Fibroblast of peridontal ligament (primary cell): Measurements from ENCODE around the gene SSC5D.
"Not testable (repeated sequence)": the region's sequence is repeated elsewhere in the genome, so short reads cannot be mapped to it uniquely, and the experiment has no call there.

Source experiments
- DNase-seq: peaks from one replicate; pipeline ENCODE4 v3.0.0-alpha.2; 2010; ENCODE audit errors: extremely low read depth

Gene SSC5D

DNA sequence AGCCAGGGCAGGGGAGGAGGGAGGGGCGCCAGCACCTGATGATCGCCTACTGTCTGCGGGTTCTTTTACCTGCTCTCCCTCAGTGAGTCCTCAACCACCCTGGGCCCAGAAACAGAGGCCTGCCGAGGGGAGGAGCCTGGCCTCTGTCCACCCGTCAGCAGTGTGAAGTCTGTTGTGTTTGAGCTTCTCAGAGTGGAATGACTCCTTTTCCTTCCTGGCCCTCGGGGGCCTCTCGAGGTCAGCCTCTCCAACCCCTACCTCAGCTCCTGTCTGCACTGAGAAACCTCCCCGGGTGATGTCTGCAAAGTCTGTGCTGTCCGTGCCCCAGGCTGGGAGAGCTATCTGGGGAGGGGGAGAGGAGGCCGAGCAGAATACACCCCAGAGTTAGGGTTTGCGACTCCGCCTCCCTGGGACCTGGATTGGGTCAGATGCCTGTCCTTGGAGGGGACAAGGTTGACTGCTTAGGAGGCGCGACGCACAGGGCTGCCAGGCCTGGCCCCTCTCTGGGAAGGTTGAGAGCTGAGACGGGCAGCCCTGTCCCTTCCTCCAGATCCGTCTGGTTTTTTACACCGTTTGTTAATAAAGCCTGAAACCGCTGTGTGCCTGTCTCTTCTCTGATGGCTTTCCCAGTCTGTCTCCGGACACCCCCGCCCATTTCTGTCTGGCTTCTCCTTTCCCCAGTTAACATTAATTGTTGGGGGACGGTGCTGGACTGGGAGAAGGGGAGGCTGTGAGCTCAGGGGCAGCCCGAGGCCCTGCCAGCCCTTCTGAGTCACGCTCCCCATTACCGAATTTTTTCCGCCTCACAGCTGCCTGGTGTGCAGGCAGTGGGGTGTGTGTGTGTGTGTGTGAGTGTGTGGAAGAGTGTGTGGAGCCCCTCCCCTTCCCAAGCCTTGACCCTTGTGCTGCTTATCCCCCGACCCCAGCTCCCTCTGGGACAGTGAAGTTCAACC is 989 bp upstream of the SSC5D start:
- peak; percentile 94 for DNase-seq

DNA sequence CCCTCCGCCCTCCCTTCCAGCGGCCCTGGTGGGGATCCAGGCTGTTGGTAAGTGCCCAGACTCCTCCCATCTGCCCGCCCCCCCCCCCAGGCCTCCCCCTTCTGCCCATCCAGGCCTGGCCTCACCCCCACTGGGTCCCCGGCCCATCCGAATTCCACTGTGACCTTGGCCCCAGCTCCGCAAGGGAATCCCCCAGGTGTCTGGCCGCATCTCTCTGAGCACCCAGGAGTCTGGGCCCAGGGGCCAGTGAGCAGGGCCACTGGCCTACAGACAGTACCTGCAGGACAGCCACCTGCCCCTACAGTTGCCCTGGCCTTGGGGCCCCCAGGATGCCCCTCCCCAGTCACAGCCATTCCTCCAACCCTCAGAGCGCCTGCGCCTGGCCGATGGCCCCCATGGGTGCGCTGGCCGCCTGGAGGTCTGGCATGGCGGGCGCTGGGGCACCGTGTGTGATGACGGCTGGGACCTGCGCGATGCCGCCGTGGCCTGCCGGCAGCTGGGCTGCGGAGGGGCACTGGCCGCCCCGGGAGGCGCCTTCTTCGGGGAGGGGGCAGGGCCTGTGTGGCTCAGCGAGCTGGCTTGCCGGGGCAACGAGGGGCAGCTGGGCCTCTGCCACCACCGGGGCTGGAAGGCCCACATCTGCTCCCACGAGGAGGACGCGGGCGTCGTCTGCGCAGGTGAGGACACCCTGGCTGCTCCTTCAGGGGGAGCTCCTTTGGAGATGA is 912 bp downstream of the SSC5D start:
- DNase-seq, result no peak

- DNase-seq, result no peak
These were observed 1.7 kb downstream of the SSC5D start for GRCh38 chr19:55489711-55490477.

DNA sequence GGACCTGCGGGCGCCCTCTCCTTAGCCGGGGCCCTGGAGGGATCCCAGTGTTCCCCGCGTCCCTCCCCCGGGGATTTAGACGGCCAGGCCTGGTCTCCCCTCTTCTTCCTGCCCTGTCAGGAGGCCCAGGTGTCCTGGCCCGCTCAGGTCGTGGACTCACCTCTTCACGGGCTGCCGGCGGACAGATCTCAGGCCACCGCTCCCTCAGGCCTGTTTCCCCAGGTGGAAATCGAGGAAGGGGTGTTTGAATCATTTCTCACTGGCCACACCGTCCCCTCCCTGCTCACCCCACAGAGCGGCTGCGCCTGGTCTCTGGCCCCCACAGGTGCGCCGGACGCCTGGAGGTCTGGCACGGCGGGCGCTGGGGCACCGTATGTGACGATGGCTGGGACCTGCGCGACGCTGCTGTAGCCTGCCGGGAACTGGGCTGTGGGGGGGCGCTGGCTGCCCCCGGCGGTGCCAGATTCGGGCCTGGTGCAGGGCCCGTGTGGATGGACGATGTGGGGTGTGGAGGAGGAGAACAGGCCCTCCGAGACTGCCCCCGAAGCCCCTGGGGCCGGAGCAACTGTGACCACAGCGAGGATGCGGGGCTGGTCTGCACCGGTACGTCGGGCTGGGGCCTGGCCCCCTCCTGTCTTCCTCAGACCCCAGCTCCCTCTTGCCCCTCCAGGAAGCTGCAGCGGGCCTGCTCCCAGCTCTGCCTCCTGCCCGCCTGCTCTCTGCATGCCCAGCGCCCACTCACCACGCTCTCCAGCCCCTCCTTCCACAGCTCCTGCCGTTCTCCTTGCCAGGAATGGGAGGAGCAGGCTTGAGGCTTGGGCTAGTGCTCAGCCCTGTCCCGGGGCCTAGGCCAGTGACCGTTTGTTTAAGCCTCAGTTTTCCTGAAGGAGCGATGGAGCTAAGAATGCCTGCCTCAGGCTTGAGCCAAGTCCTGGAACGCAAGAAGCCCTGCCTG is 2.5 kb downstream of the SSC5D start:
- DNase-seq, result no peak

- DNase-seq, result no peak
These were observed 3.5 kb downstream of the SSC5D start for GRCh38 chr19:55491546-55492360.

DNA sequence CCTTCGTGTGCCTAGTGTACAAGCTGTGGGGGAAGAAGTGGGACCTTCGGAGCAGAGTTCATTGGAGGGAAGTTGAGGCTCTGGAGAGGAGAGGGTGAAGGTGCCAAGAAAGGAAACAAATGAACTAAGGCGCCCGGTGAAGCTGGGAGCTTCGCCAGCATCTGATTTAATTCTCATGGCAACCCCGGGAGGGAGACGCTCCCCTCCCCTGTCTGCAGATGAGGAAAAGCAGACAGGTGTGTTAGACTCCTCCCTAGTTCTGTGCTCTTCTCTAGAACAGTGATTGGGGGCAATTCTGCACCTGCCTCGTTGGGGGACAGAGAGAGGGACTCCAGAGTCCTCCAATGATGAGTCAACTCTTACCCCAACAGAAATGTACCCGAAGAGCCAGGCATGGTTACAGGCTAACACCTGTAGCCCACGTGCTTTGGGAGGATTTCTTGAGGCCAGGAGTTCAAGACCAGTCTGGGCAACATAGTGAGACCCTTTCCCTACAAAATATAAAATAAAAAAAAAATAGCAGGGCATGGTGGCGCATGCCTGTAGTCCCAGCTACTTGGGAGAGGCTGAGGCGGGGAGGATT is 4.2 kb downstream of the SSC5D start:
- no peak for DNase-seq

DNA sequence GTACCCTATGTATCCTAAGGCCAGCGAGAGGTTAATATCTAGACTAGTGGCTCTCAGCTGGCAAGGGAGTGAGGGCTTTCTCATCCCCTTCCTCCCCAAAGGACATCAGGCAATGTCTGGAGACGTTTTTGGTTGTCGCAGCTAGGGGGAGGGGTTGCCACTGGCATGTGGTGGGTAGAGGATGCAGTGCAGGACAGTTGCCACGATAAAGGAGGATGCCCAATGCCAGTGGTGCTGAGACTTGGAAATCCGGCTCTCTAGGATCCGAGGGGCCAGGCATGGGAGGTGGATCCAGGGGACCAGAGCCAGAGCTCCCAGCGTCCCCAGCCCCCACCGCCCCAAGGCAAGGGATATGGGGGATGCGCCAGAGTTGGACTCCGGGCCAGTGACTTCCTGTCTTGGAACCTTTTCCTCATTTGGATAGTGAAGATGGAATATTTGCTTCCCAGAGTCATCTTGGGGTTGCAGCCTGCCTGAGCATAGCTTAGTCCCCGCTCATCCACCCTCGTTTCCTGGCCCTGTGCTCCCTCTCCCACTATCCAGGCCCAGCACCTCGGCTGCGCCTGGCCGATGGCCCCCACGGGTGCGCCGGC is 4.9 kb downstream of the SSC5D start:
- no peak for DNase-seq

- DNase-seq, result no peak
These were observed 5.5 kb downstream of the SSC5D start for GRCh38 chr19:55493645-55494171.

DNA sequence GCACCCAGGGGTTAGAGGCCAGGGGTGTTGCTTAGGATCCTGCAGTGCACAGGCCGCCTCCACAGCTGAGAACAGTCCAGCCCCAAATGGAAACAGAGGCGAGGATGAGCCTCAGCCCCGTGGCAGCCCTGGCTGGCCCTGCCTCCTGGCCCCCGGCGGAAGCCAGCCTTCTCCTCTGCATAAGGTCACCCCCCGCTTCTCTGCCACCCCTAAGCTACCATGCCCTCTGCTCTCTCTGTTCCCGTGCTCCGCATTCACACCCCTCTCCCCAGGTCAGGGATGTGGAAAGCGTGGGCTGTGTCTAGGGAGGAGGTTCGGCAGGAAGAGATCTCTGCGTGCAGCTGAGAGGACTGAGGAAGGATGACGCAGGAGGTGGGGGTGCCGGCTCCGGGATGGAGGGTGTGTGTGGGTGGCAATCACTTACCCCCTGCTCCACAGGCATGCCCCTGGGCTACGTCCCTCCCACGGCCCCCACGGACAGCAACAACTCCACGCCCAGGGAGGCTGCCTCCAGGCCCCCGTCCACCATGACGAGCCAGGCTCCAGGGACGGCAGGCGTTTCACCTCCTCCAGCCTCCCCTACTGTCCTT is 6.0 kb downstream of the SSC5D start:
- no peak for DNase-seq

- no peak for DNase-seq
These were observed 7.6 kb downstream of the SSC5D start for GRCh38 chr19:55495646-55496349.

DNA sequence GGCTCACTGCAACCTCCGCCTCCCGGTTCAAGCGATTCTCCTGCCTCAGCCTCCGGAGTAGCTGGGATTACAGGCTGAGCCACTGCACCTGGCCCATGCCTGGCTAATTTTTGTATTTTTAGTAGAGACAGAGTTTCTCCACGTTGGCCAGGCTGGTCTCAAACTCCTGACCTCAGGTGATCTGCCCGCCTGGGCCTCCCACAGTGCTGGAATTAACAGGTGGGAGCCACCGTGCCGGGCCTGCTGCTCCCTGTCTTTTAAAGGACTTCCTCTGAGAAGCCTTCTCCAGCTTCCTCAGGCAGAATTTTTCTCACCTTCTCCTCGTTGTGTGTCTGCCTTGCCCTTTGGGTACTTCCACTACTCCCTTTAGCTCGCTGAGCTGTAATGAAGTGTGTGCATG is 8.6 kb downstream of the SSC5D start:
- DNase-seq, result not testable (repeated sequence)

GRCh38 chr19:55497763-55498162 is 9.5 kb downstream of the SSC5D start:
- DNase-seq, result no peak

- DNase-seq, result no peak
These were observed 10.1 kb downstream of the SSC5D start for GRCh38 chr19:55498246-55498840.

DNA sequence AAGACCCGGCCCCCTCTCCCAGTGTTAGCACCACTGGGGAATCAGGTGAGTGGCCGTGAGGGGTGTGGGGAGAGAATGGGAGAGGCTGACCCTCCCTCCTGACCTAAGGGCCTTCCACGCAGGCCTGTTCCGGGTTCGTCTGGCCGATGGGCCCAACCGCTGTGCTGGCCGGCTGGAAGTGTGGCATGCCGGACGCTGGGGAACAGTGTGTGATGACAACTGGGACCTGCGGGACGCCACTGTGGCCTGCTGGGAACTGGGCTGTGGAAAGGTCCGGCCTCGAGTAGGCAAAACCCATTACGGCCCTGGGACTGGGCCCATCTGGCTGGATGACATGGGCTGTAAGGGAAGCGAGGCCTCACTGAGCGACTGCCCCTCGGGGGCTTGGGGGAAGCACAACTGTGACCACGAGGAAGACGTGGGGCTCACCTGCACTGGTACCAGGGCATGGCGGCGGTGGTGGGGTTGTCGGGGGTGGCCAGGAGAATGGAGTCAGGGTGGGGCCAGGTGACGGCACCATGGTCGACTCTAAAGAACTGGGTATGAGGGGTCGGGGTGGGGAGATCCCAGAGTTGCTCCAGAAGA is 12.2 kb downstream of the SSC5D start:
- no peak for DNase-seq

GRCh38 chr19:55502197-55502952 is 14.1 kb downstream of the SSC5D start:
- DNase-seq, result no peak

GRCh38 chr19:55503157-55503501 is 14.9 kb downstream of the SSC5D start:
- DNase-seq, result no peak
